Brain microvascular endothelial cell (primary cell): Measurements from ENCODE around the gene ONECUT3.
A peak's percentile ranks its signal among the peaks of the same experiment; 100 is the strongest.

Experiments
- DNase-seq: peaks from one replicate; pipeline ENCODE4 v3.0.0-alpha.2; 2020
- H3K27ac ChIP-seq: fragments of 250-450 bp; sonication (Bioruptor Pico); 2 replicates; pipeline ENCODE4 v1.5.1; 2020; ENCODE audit warnings: mild to moderate bottlenecking, moderate library complexity
- H3K27me3 ChIP-seq: fragments of 250-450 bp; sonication (Bioruptor Pico); replicated peaks from 2 replicates; pipeline ENCODE4 v1.5.1; 2020; ENCODE audit warnings: mild to moderate bottlenecking
- H3K36me3 ChIP-seq: fragments of 250-450 bp; sonication (Bioruptor Pico); replicated peaks from 2 replicates; pipeline ENCODE4 v1.5.1; 2020; ENCODE audit warnings: mild to moderate bottlenecking
- H3K4me3 ChIP-seq: 2 replicates; pipeline ENCODE4 v1.5.1; 2011; ENCODE audit warnings: low read depth, mild to moderate bottlenecking, control low read depth, low read length, moderate library complexity
- CTCF ChIP-seq: IDR thresholded peaks from 2 replicates; pipeline ENCODE4 v1.5.1; 2011; ENCODE audit warnings: low read depth, mild to moderate bottlenecking, moderate library complexity, low read length, control low read depth, inconsistent platforms; ENCODE audit errors: missing control alignments
- in situ Hi-C: cut with HindIII; loops from 2 replicates; pipeline ENCODE4 v1.10.0; 2017; ENCODE audit warnings: low sequenced_read_pairs, low pct_ligation_motif_present

ONECUT3 gene

GRCh38 chr19:1824252-1824622, 70.9 kb downstream of the ONECUT3 start:
- peaks cover 56% of the 10 kb centered on the region for H3K36me3 ChIP-seq
- no peak for TF ChIP-seq CTCF
- DNase-seq = no peak
- H3K27me3 ChIP-seq = no peaks in the 10 kb centered on the region
- H3K4me3 ChIP-seq = no peak overlapping the region
- H3K27ac ChIP-seq = no peak overlapping the region
- in situ Hi-C loops = no loop called here

GRCh38 chr19:1825909-1826556, 72.7 kb downstream of the ONECUT3 start:
- Histone ChIP-seq H3K4me3 (no peak overlapping the region), H3K27me3 (no peaks in the 10 kb centered on the region), H3K27ac (no peak overlapping the region), H3K36me3 (peaks cover 45% of the 10 kb centered on the region)
- in situ Hi-C loops = no loop called here
- TF ChIP-seq CTCF = peak; percentile 94
- DNase-seq = peak; percentile 44

GRCh38 chr19:1826557-1827521, 73.5 kb downstream of the ONECUT3 start:
- in situ Hi-C loops = no loop called here
- DNase-seq = no peak
- no peaks in the 10 kb centered on the region for H3K27me3 ChIP-seq
- no peak for TF ChIP-seq CTCF
- no peak overlapping the region for H3K4me3 ChIP-seq
- peaks cover 39% of the 10 kb centered on the region for H3K36me3 ChIP-seq
- H3K27ac ChIP-seq = no peak overlapping the region

- in situ Hi-C loops = no loop called here
- no peaks in the 10 kb centered on the region for H3K27me3 ChIP-seq
- H3K27ac ChIP-seq = no peak overlapping the region
- H3K4me3 ChIP-seq = no peak overlapping the region
- TF ChIP-seq CTCF = no peak
- H3K36me3 ChIP-seq = peaks cover 30% of the 10 kb centered on the region
- no peak for DNase-seq
Observed at GRCh38 chr19:1827566-1828278, 74.4 kb downstream of the ONECUT3 start.

GRCh38 chr19:1828279-1829238, 75.3 kb downstream of the ONECUT3 start:
- in situ Hi-C loops = no loop called here
- no peak for DNase-seq
- H3K27ac ChIP-seq = no peak overlapping the region
- peaks cover 25% of the 10 kb centered on the region for H3K36me3 ChIP-seq
- H3K27me3 ChIP-seq = no peaks in the 10 kb centered on the region
- H3K4me3 ChIP-seq = no peak overlapping the region
- no peak for TF ChIP-seq CTCF
